NCI-H524 (cell line): ENCODE results near the gene FRMPD2.
"Not testable (repeated sequence)": the region's sequence is repeated elsewhere in the genome, so short reads cannot be mapped to it uniquely, and the experiment has no call there.

Experiments used
- DNase-seq, 2 experiments: peaks; one replicate each; lab custom pipeline; 2025; lab: John Stamatoyannopoulos, UW

FRMPD2 gene

DNA sequence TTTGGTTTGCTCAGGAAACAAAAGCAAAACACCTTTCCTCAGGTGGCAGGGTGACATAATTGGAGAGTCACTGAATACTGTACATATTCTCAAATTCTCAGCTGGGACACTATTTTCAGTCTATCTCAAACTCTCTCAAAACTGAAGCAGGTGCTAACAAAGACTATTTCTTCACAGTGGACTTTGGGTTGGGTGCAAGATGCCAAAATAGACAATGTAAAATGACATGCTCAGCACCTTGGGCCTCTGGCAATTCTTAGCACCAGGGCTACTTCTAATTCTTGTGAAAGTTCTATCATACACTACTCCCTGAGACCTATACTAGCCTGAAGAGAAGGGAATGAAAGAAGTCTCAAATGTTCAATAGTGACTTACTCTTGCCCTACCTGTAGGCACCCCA, 151.9 kb downstream of the FRMPD2 start:
- DNase-seq, result not testable (repeated sequence)

DNA sequence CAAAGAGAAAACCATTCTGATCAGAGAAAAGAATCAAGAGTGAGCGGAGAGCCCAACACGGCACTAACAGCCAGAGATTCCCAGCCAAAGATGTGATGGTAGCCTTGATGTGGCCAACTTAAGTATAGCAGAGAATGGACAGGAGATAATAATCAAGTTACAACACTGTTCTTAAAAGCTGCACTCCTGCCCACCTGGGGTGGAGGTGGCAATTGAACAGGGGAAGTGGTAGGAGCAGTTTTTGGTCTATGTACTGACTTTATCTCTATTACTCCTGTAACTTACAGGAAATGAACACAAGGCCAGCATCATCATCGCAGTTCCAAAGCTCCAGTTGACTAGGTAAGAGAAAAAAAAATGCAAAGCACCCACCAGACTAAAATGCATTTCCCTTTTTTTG, 164.2 kb downstream of the FRMPD2 start:
- DNase-seq, result not testable (repeated sequence)
